ENCODE measurements around the gene INHBA. TPM values are rescaled to one million over a fixed set of nuclear protein-coding genes. Genes with fewer than 3 reads are reported as not detected.

Gene INHBA
- total RNA-seq, 1 donor from 2014 or later, result 53.6 TPM

GRCh38 chr7:41689815-41690214 lies 13.1 kb downstream of the INHBA start:
- DNase-seq (ENCODE audit: extremely low read depth, low read depth, low spot score), result no peak

GRCh38 chr7:41688906-41689305 lies 14.0 kb downstream of the INHBA start:
- no peak for DNase-seq (ENCODE audit: extremely low read depth, low read depth, low spot score)

- DNase-seq (ENCODE audit: extremely low read depth, low read depth, low spot score), result no peak
Measured at GRCh38 chr7:41688012-41688625, 14.8 kb downstream of the INHBA start.

- DNase-seq (ENCODE audit: extremely low read depth, low read depth, low spot score), result no peak
Measured at GRCh38 chr7:41685684-41686083, 17.2 kb downstream of the INHBA start.

- DNase-seq (ENCODE audit: extremely low read depth, low read depth, low spot score), result no peak
Measured at GRCh38 chr7:41682422-41682821, 20.5 kb downstream of the INHBA start.

GRCh38 chr7:41679566-41679965 lies 23.3 kb downstream of the INHBA start:
- no peak for DNase-seq (ENCODE audit: extremely low read depth, low read depth, low spot score)

- DNase-seq (ENCODE audit: extremely low read depth, low read depth, low spot score), result no peak
Measured at GRCh38 chr7:41674505-41675023, 28.3 kb downstream of the INHBA start.

GRCh38 chr7:41661596-41661995 lies 41.3 kb downstream of the INHBA start:
- DNase-seq (ENCODE audit: extremely low read depth, low read depth, low spot score), result no peak

GRCh38 chr7:41659539-41659938 lies 43.4 kb downstream of the INHBA start:
- DNase-seq (ENCODE audit: extremely low read depth, low read depth, low spot score), result no peak

- peak; percentile 33 for DNase-seq (ENCODE audit: extremely low read depth, low read depth, low spot score)
Measured at GRCh38 chr7:41656366-41656765, 46.5 kb downstream of the INHBA start.

GRCh38 chr7:41655426-41655825 lies 47.5 kb downstream of the INHBA start:
- no peak for DNase-seq (ENCODE audit: extremely low read depth, low read depth, low spot score)

GRCh38 chr7:41652267-41652666 lies 50.6 kb downstream of the INHBA start:
- no peak for DNase-seq (ENCODE audit: extremely low read depth, low read depth, low spot score)

- no peak for DNase-seq (ENCODE audit: extremely low read depth, low read depth, low spot score)
Measured at GRCh38 chr7:41648501-41648900, 54.4 kb downstream of the INHBA start.

GRCh38 chr7:41643616-41644015 lies 59.3 kb downstream of the INHBA start:
- DNase-seq (ENCODE audit: extremely low read depth, low read depth, low spot score), result no peak

- DNase-seq (ENCODE audit: extremely low read depth, low read depth, low spot score), result no peak
Measured at GRCh38 chr7:41641665-41642014, 61.2 kb downstream of the INHBA start.

GRCh38 chr7:41641011-41641664 lies 61.8 kb downstream of the INHBA start:
- DNase-seq (ENCODE audit: extremely low read depth, low read depth, low spot score), result no peak

- DNase-seq (ENCODE audit: extremely low read depth, low read depth, low spot score), result no peak
Measured at GRCh38 chr7:41640487-41640886, 62.4 kb downstream of the INHBA start.

- no peak for DNase-seq (ENCODE audit: extremely low read depth, low read depth, low spot score)
Measured at GRCh38 chr7:41637049-41637448, 65.8 kb downstream of the INHBA start.
